Measurements from ENCODE around the gene PSMD7.

GRCh38 chr16:74264811-74265210, 31.8 kb upstream of the PSMD7 start:
- TF ChIP-seq EZH2 (IDR thresholded peaks at IDR 0.05; ENCODE audit: low read depth, unreplicated experiment) (no peak), CTCF (conservative IDR thresholded peaks at IDR 0.05; ENCODE audit: low read depth in 2 of 2) (no peak), EZH2phosphoT487 (IDR thresholded peaks at IDR 0.05; ENCODE audit: unreplicated experiment) (no peak), REST (IDR thresholded peaks at IDR 0.05; ENCODE audit: unreplicated experiment) (no peak), ETS1 (IDR thresholded peaks at IDR 0.05) (no peak), POLR2AphosphoS5 (IDR thresholded peaks at IDR 0.05; ENCODE audit: low read depth) (no peak), CREB1 (CRISPR knock-in tag; IDR thresholded peaks at IDR 0.05; ENCODE audit: low read depth) (no peak), ZNF331 (CRISPR knock-in tag; IDR thresholded peaks at IDR 0.05; ENCODE audit: low read depth) (no peak), JUNB (IDR thresholded peaks at IDR 0.05; ENCODE audit: unreplicated experiment) (no peak), NANOG (IDR thresholded peaks at IDR 0.05; ENCODE audit: borderline replicate concordance) (no peak)

All from GM23338 (cell line).